ENCODE data around the gene CCR9.

GRCh38 chr3:45948311-45948781 lies 62.0 kb downstream of the CCR9 start:
- TF ChIP-seq POLR2A (IDR thresholded peaks at IDR 0.05; ENCODE audit: low read depth, low read length): no peak
- TF ChIP-seq POLR2AphosphoS5 (IDR thresholded peaks at IDR 0.05; ENCODE audit: low read depth, low read length): no peak
- TF ChIP-seq TAF1 (IDR thresholded peaks at IDR 0.05; ENCODE audit: low read depth, low read length): no peak
- TF ChIP-seq PAX5 (IDR thresholded peaks at IDR 0.05; ENCODE audit: insufficient read depth, low read length, severe bottlenecking): no peak
- no peak for TF ChIP-seq POU2F2 (IDR thresholded peaks at IDR 0.05; ENCODE audit: low read depth, low read length)
